ENCODE measurements around the gene MAPRE3. TPM values are rescaled to one million over a fixed set of nuclear protein-coding genes. Genes with fewer than 3 reads are reported as not detected.

MAPRE3 gene
- total and polyA plus RNA-seq, 9 of the 15 experiments (the other 6 are each of a cell fraction or from before 2014, with no cell fraction given): 0.70 to 43.2 (median 12.6) TPM

DNA sequence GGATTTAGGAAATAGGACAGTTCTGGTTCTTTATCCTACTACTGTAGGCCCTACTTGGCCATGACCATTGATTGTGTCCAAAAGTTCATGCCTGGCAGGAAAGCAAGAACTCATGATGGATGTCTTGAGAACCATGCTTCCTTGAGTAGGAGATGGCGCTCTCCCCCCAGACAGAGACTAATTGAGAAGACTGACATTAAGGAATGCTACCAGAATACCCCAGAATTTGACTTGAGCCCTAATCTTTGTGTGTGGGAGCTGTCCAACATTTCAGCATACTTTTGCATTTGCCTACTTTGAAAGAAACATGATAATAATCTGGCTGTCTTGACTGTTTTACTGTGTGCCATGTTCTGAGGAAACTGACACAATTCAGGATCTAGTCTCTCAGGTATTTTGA is 23.3 kb downstream of the MAPRE3 start (continued):
- no peak for TF ChIP-seq ZNF133 (CRISPR knock-in tag; IDR thresholded peaks at IDR 0.05)
- TF ChIP-seq SMARCE1 (IDR thresholded peaks at IDR 0.05): no peak
- TF ChIP-seq MEF2D (tag; conservative IDR thresholded peaks at IDR 0.05; ENCODE audit: low read depth): peak; percentile 49; the same call in 1 of the 2 replicates
- TF ChIP-seq, protein P1, sequence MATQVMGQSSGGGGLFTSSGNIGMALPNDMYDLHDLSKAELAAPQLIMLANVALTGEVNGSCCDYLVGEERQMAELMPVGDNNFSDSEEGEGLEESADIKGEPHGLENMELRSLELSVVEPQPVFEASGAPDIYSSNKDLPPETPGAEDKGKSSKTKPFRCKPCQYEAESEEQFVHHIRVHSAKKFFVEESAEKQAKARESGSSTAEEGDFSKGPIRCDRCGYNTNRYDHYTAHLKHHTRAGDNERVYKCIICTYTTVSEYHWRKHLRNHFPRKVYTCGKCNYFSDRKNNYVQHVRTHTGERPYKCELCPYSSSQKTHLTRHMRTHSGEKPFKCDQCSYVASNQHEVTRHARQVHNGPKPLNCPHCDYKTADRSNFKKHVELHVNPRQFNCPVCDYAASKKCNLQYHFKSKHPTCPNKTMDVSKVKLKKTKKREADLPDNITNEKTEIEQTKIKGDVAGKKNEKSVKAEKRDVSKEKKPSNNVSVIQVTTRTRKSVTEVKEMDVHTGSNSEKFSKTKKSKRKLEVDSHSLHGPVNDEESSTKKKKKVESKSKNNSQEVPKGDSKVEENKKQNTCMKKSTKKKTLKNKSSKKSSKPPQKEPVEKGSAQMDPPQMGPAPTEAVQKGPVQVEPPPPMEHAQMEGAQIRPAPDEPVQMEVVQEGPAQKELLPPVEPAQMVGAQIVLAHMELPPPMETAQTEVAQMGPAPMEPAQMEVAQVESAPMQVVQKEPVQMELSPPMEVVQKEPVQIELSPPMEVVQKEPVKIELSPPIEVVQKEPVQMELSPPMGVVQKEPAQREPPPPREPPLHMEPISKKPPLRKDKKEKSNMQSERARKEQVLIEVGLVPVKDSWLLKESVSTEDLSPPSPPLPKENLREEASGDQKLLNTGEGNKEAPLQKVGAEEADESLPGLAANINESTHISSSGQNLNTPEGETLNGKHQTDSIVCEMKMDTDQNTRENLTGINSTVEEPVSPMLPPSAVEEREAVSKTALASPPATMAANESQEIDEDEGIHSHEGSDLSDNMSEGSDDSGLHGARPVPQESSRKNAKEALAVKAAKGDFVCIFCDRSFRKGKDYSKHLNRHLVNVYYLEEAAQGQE (IDR thresholded peaks at IDR 0.05; ENCODE audit: borderline replicate concordance): peak; percentile 99
- TF ChIP-seq, protein P1 (CRISPR knock-in tag; IDR thresholded peaks at IDR 0.05; ENCODE audit: low read depth): peak; percentile 95
- TF ChIP-seq, protein P2, sequence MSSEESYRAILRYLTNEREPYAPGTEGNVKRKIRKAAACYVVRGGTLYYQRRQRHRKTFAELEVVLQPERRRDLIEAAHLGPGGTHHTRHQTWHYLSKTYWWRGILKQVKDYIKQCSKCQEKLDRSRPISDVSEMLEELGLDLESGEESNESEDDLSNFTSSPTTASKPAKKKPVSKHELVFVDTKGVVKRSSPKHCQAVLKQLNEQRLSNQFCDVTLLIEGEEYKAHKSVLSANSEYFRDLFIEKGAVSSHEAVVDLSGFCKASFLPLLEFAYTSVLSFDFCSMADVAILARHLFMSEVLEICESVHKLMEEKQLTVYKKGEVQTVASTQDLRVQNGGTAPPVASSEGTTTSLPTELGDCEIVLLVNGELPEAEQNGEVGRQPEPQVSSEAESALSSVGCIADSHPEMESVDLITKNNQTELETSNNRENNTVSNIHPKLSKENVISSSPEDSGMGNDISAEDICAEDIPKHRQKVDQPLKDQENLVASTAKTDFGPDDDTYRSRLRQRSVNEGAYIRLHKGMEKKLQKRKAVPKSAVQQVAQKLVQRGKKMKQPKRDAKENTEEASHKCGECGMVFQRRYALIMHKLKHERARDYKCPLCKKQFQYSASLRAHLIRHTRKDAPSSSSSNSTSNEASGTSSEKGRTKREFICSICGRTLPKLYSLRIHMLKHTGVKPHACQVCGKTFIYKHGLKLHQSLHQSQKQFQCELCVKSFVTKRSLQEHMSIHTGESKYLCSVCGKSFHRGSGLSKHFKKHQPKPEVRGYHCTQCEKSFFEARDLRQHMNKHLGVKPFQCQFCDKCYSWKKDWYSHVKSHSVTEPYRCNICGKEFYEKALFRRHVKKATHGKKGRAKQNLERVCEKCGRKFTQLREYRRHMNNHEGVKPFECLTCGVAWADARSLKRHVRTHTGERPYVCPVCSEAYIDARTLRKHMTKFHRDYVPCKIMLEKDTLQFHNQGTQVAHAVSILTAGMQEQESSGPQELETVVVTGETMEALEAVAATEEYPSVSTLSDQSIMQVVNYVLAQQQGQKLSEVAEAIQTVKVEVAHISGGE (CRISPR knock-in tag; IDR thresholded peaks at IDR 0.05): peak in 1 of 3 experiments; percentile 29; a peak in 1 of 6 replicates
- TF ChIP-seq JUND (IDR thresholded peaks at IDR 0.05; ENCODE audit: borderline replicate concordance, low read depth, low read length): no peak
- TF ChIP-seq JUND (tag; IDR thresholded peaks at IDR 0.05; ENCODE audit: borderline replicate concordance, low read depth, low read length): peak; percentile 45; the same call in 2 of the 3 replicates
- no peak for TF ChIP-seq RBM22 (IDR thresholded peaks at IDR 0.05; ENCODE audit: low read depth, low read length, poor library complexity, severe bottlenecking)
- TF ChIP-seq, protein P3, sequence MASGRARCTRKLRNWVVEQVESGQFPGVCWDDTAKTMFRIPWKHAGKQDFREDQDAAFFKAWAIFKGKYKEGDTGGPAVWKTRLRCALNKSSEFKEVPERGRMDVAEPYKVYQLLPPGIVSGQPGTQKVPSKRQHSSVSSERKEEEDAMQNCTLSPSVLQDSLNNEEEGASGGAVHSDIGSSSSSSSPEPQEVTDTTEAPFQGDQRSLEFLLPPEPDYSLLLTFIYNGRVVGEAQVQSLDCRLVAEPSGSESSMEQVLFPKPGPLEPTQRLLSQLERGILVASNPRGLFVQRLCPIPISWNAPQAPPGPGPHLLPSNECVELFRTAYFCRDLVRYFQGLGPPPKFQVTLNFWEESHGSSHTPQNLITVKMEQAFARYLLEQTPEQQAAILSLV (tag; IDR thresholded peaks at IDR 0.05): no peak
- TF ChIP-seq, protein P4, sequence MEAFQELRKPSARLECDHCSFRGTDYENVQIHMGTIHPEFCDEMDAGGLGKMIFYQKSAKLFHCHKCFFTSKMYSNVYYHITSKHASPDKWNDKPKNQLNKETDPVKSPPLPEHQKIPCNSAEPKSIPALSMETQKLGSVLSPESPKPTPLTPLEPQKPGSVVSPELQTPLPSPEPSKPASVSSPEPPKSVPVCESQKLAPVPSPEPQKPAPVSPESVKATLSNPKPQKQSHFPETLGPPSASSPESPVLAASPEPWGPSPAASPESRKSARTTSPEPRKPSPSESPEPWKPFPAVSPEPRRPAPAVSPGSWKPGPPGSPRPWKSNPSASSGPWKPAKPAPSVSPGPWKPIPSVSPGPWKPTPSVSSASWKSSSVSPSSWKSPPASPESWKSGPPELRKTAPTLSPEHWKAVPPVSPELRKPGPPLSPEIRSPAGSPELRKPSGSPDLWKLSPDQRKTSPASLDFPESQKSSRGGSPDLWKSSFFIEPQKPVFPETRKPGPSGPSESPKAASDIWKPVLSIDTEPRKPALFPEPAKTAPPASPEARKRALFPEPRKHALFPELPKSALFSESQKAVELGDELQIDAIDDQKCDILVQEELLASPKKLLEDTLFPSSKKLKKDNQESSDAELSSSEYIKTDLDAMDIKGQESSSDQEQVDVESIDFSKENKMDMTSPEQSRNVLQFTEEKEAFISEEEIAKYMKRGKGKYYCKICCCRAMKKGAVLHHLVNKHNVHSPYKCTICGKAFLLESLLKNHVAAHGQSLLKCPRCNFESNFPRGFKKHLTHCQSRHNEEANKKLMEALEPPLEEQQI (IDR thresholded peaks at IDR 0.05): peak; percentile 64; the same call in 1 of the 2 replicates
- no peak for TF ChIP-seq GABPB2 (CRISPR knock-in tag; conservative IDR thresholded peaks at IDR 0.05)

Data from K562 (cell line).